H9 (cell line): ENCODE measurements around the gene CUBN. TPM values are rescaled to one million over a fixed set of nuclear protein-coding genes. Genes with fewer than 3 reads are reported as not detected.

ENCODE experiments used
- DNase-seq: peaks from one replicate; pipeline ENCODE4 v3.0.0-alpha.2; 2017
- H2AFZ ChIP-seq: one replicate; pipeline ENCODE4 v1.6.1; 2013; ENCODE audit warnings: mild to moderate bottlenecking, low read length, control low read depth, moderate library complexity
- H2AK5ac ChIP-seq: 2 replicates; pipeline ENCODE4 v1.6.1; 2013; ENCODE audit warnings: low read length, control low read depth, mixed read lengths; ENCODE audit not compliant: insufficient read length
- H2BK120ac ChIP-seq: one replicate; pipeline ENCODE4 v1.6.1; 2013; ENCODE audit warnings: low read depth, mild to moderate bottlenecking, low read length, control low read depth, inconsistent platforms; ENCODE audit not compliant: poor library complexity, severe bottlenecking
- H2BK12ac ChIP-seq: 2 replicates; pipeline ENCODE4 v1.6.1; 2013; ENCODE audit warnings: low read length, control low read depth, mixed read lengths, low read depth; ENCODE audit not compliant: insufficient read length
- H2BK15ac ChIP-seq: 2 replicates; pipeline ENCODE4 v1.6.1; 2013; ENCODE audit warnings: low read depth, low read length, control low read depth
- H2BK20ac ChIP-seq: one replicate; pipeline ENCODE4 v1.6.1; 2013; ENCODE audit warnings: low read depth, mild to moderate bottlenecking, low read length, control low read depth, inconsistent platforms; ENCODE audit not compliant: poor library complexity, severe bottlenecking
- H2BK5ac ChIP-seq: 2 replicates; pipeline ENCODE4 v1.6.1; 2013; ENCODE audit warnings: low read length, control low read depth, mixed read lengths; ENCODE audit not compliant: insufficient read length
- H3K14ac ChIP-seq: 2 replicates; pipeline ENCODE4 v1.6.1; 2013; ENCODE audit warnings: low read length, control low read depth; ENCODE audit not compliant: insufficient read depth
- H3K18ac ChIP-seq: 2 replicates; pipeline ENCODE4 v1.6.1; 2013; ENCODE audit warnings: low read depth, mild to moderate bottlenecking, mixed read lengths, low read length, control low read depth; ENCODE audit not compliant: insufficient read length
- H3K23ac ChIP-seq: 2 replicates; pipeline ENCODE4 v1.6.1; 2013; ENCODE audit warnings: low read length, control low read depth, mixed read lengths, low read depth; ENCODE audit not compliant: insufficient read length
- H3K23me2 ChIP-seq: 2 replicates; pipeline ENCODE4 v1.6.1; 2013; ENCODE audit warnings: low read depth, mild to moderate bottlenecking, mixed read lengths, low read length, control low read depth; ENCODE audit not compliant: insufficient read length, poor library complexity, severe bottlenecking
- H3K27ac ChIP-seq: 2 replicates; pipeline ENCODE4 v1.5.1; 2013; ENCODE audit warnings: low read length, control low read depth, mixed read lengths, low read depth; ENCODE audit not compliant: insufficient read length
- H3K27me3 ChIP-seq: 2 replicates; pipeline ENCODE4 v1.6.1; 2013; ENCODE audit warnings: low read length, control low read depth, inconsistent platforms; ENCODE audit not compliant: insufficient read depth
- H3K4ac ChIP-seq: 2 replicates; pipeline ENCODE4 v1.6.1; 2013; ENCODE audit warnings: low read depth, mild to moderate bottlenecking, control low read depth, inconsistent platforms, low read length, moderate library complexity
- H3K4me1 ChIP-seq: 2 replicates; pipeline ENCODE4 v1.6.1; 2013; ENCODE audit warnings: low read length, control low read depth, inconsistent platforms; ENCODE audit not compliant: insufficient read depth
- H3K4me2 ChIP-seq: 2 replicates; pipeline ENCODE4 v1.6.1; 2013; ENCODE audit warnings: low read length, control low read depth, mixed read lengths; ENCODE audit not compliant: insufficient read length, insufficient read depth
- H3K56ac ChIP-seq: 2 replicates; pipeline ENCODE4 v1.6.1; 2013; ENCODE audit warnings: low read depth, mild to moderate bottlenecking, mixed read lengths, low read length, control low read depth; ENCODE audit not compliant: insufficient read length
- H3K79me1 ChIP-seq: 2 replicates; pipeline ENCODE4 v1.6.1; 2013; ENCODE audit warnings: low read depth, mild to moderate bottlenecking, moderate library complexity, low read length, control low read depth, inconsistent platforms; ENCODE audit not compliant: insufficient read depth, poor library complexity, severe bottlenecking
- H3K79me2 ChIP-seq: 2 replicates; pipeline ENCODE4 v1.6.1; 2013; ENCODE audit warnings: low read length, control low read depth, inconsistent platforms; ENCODE audit not compliant: insufficient read depth
- H3K9ac ChIP-seq: 2 replicates; pipeline ENCODE4 v1.6.1; 2013; ENCODE audit warnings: low read length, control low read depth, mixed read lengths; ENCODE audit not compliant: insufficient read length; ENCODE audit errors: extremely low read depth
- H3K9me3 ChIP-seq: one replicate; pipeline ENCODE4 v1.6.1; 2013; ENCODE audit warnings: low read depth, low read length, inconsistent platforms; ENCODE audit not compliant: control insufficient read depth
- H3T11ph ChIP-seq: one replicate; pipeline ENCODE4 v1.6.1; 2013; ENCODE audit warnings: mild to moderate bottlenecking, low read length, control low read depth, inconsistent platforms
- H4K20me1 ChIP-seq: one replicate; pipeline ENCODE4 v1.6.1; 2013; ENCODE audit not compliant: control insufficient read depth, insufficient read length, insufficient read depth
- H4K5ac ChIP-seq: 2 replicates; pipeline ENCODE4 v1.6.1; 2013; ENCODE audit warnings: low read depth, mild to moderate bottlenecking, mixed read lengths, low read length, control low read depth; ENCODE audit not compliant: insufficient read length
- H4K8ac ChIP-seq: replicated peaks from 2 replicates; pipeline ENCODE4 v1.6.1; 2013; ENCODE audit warnings: low read length, control low read depth, mixed read lengths, low read depth; ENCODE audit not compliant: insufficient read length
- H4K91ac ChIP-seq: 2 replicates; pipeline ENCODE4 v1.6.1; 2013; ENCODE audit warnings: low read depth, mild to moderate bottlenecking, moderate library complexity, mixed read lengths, low read length, control low read depth; ENCODE audit not compliant: insufficient read length
- H3K27ac Mint-ChIP-seq, 3 experiments: 2 replicates in 2 of 3; 3 replicates in 1 of 3; pipeline ENCODE4 v1.8.0; 2020 to 2021; ENCODE audit warnings: mixed read lengths in 3 of 3, mild to moderate bottlenecking in 1 of 3, moderate library complexity in 1 of 3
- H3K27me3 Mint-ChIP-seq: 2 replicates; pipeline ENCODE4 v1.8.0; 2021; ENCODE audit warnings: low read depth, mild to moderate bottlenecking, moderate library complexity, mixed read lengths
- H3K36me3 Mint-ChIP-seq, 3 experiments: 2 replicates in 2 of 3; 3 replicates in 1 of 3; pipeline ENCODE4 v1.8.0; 2020 to 2021; ENCODE audit warnings: low read depth in 3 of 3, mixed read lengths in 3 of 3; ENCODE audit not compliant: insufficient read depth in 1 of 3
- H3K4me1 Mint-ChIP-seq, 2 experiments: 2 replicates each; pipeline ENCODE4 v1.8.0; 2020; ENCODE audit warnings: mixed read lengths in 2 of 2
- H3K4me3 Mint-ChIP-seq, 2 experiments: 2 replicates in 1 of 2; 3 replicates in 1 of 2; pipeline ENCODE4 v1.8.0; 2020 to 2021; ENCODE audit warnings: mild to moderate bottlenecking in 2 of 2, mixed read lengths in 2 of 2, moderate library complexity in 1 of 2
- H3K9me3 Mint-ChIP-seq, 2 experiments: 2 replicates in 1 of 2; 3 replicates in 1 of 2; pipeline ENCODE4 v1.8.0; 2020; ENCODE audit warnings: mild to moderate bottlenecking in 2 of 2, mixed read lengths in 2 of 2, moderate library complexity in 1 of 2
- WGBS: extraction: QIAGEN DNeasy Blood & Tissue Kit; methylation state at CpG from one replicate; pipeline ENCODE4 v1.1.7; 2013; ENCODE audit warnings: missing lambda C conversion rate, low lambda C conversion rate, mixed read lengths; ENCODE audit not compliant: insufficient read length; ENCODE audit errors: extremely low coverage; 5-methylcytosine and 5-hydroxymethylcytosine counted together
- total RNA-seq: library from RNA; stranded (reverse); gene quantifications from 2 replicates; pipeline ENCODE4 v1.2.1, GENCODE V29; 2021
- TF ChIP-seq, protein P1 (sequence below): fragments of 200-600 bp; sonication (generic); conservative IDR thresholded peaks from 3 replicates; pipeline ENCODE4 v1.8.0; 2021; ENCODE audit warnings: antibody characterized with exemption, mild to moderate bottlenecking

The CUBN gene
- total RNA-seq, 1 experiment from 2014 or later = 0.26 TPM

DNA sequence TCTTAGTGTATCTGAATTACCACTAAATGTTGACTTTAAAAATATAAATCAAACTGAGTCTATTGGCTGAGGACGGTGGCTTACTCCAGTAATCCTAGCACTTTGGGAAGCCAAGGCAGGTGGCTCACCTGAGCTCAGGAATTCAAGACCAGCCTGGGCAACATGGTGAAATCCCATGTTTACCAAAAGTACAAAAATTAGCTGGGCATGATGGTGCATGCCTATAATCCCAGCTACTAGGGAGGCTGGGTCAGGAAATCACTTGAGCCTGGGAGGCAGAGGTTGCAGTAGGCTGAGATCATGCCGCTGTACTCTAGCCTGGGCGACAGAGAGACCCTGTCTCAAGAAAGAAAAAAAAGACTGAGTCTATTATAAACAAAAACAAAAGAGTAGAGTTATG is 205.9 kb downstream of the CUBN start:
- H3K9me3 ChIP-seq = no peaks in the 10 kb centered on the region
- no peak overlapping the region for H2AK5ac ChIP-seq
- H3K56ac ChIP-seq = no peak overlapping the region
- no peak overlapping the region for H3K9ac ChIP-seq
- H2AFZ ChIP-seq = no peak overlapping the region
- H2BK120ac ChIP-seq = no peak overlapping the region
- no peaks in the 10 kb centered on the region; the same call in 1 of the 2 replicates for H3K4me1 ChIP-seq
- H3K23ac ChIP-seq = no peak overlapping the region
- no peak overlapping the region for H2BK5ac ChIP-seq
- no peak overlapping the region for H3T11ph ChIP-seq
- H2BK20ac ChIP-seq = no peak overlapping the region
- H3K27me3 ChIP-seq = no peaks in the 10 kb centered on the region
- no peaks in the 10 kb centered on the region for H3K36me3 Mint-ChIP-seq
- H3K23me2 ChIP-seq = no peaks in the 10 kb centered on the region
- no peak overlapping the region for H3K4ac ChIP-seq
- H2BK15ac ChIP-seq = no peak overlapping the region
- no peak overlapping the region for H3K27ac Mint-ChIP-seq
- H4K91ac ChIP-seq = no peak overlapping the region
- H3K27me3 Mint-ChIP-seq = peaks cover 8% of the 10 kb centered on the region
- H4K8ac ChIP-seq = no peak overlapping the region
- no peaks in the 10 kb centered on the region for H3K79me1 ChIP-seq
- H3K27ac ChIP-seq = no peak overlapping the region
- H2BK12ac ChIP-seq = no peak overlapping the region
- no peaks in the 10 kb centered on the region for H4K20me1 ChIP-seq
- no peak overlapping the region for H3K4me2 ChIP-seq
- no peak overlapping the region for H3K4me3 Mint-ChIP-seq
- WGBS = no CpG with 5 or more reads among the region's 3 CpGs
- H3K9me3 Mint-ChIP-seq = no peaks in the 10 kb centered on the region
- H3K4me1 Mint-ChIP-seq = peaks cover 14 to 16% of the 10 kb centered on the region in 2 experiments
- TF ChIP-seq, protein P1, sequence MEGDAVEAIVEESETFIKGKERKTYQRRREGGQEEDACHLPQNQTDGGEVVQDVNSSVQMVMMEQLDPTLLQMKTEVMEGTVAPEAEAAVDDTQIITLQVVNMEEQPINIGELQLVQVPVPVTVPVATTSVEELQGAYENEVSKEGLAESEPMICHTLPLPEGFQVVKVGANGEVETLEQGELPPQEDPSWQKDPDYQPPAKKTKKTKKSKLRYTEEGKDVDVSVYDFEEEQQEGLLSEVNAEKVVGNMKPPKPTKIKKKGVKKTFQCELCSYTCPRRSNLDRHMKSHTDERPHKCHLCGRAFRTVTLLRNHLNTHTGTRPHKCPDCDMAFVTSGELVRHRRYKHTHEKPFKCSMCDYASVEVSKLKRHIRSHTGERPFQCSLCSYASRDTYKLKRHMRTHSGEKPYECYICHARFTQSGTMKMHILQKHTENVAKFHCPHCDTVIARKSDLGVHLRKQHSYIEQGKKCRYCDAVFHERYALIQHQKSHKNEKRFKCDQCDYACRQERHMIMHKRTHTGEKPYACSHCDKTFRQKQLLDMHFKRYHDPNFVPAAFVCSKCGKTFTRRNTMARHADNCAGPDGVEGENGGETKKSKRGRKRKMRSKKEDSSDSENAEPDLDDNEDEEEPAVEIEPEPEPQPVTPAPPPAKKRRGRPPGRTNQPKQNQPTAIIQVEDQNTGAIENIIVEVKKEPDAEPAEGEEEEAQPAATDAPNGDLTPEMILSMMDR = no peak
- H3K14ac ChIP-seq = no peak overlapping the region
- no peaks in the 10 kb centered on the region for H3K79me2 ChIP-seq
- no peak for DNase-seq
- no peak overlapping the region for H3K18ac ChIP-seq
- H4K5ac ChIP-seq = no peak overlapping the region
